Aortic smooth muscle cell (primary cell): ENCODE measurements around the gene ASF1B. TPM values are rescaled to one million over a fixed set of nuclear protein-coding genes. Genes with fewer than 3 reads are reported as not detected.

Experiments used
- total RNA-seq: library from RNA; depleted of rRNA; stranded (reverse); fragments of >200 nt; gene quantifications from 2 replicates; pipeline ENCODE4 v1.2.3, GENCODE V29; 2014

The ASF1B gene
- 6.7 and 12.6 TPM in 2 replicates for total RNA-seq

GRCh38 chr19:14136509-14137281, at the start of gene ASF1B:
TSS of gene ASF1B (minus strand) at chr19:14136589. CDS start at chr19:14136456, 133 bp downstream.

DNA sequence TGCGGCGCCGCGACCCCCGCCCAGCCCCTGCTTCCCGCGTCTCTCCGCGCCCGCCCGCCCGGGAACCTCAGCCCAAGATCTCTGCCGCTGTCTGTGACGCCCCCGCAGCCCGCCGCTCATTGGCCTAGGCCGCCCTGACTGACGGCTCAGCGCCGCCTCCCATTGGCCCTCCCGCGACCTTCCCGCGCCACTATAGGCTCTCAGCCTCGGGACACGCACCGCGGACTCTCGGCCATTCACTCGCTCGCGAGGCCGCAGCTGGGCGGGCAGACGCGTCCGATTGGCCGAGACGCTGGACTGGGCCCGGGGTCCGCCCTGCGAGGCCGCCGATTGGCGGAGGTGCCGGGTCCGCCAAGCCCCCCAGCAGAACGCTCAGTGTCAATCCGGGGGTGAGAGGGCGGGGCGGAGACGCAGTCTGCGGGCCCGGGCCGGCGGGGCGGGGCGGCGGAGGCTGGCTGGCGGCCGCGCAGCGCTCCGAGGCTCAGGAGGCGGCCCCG, 18.7 kb downstream of the ASF1B start, which contains the start of gene PRKACA:
Gene PRKACA (minus strand): TSS at position 95 of the 497 bp plus-strand sequence. CDS start 215 bp downstream, outside the sequence.

GRCh38 chr19:14090509-14091080, 45.8 kb downstream of the ASF1B start, which contains the start of gene SAMD1:
TSS of gene SAMD1 (minus strand) at chr19:14090751.

GRCh38 chr19:14085309-14085995, 50.9 kb downstream of the ASF1B start, which contains the start of gene C19orf67:
TSS of gene C19orf67 (minus strand) at chr19:14085783. CDS start at chr19:14085627, 156 bp downstream.

DNA sequence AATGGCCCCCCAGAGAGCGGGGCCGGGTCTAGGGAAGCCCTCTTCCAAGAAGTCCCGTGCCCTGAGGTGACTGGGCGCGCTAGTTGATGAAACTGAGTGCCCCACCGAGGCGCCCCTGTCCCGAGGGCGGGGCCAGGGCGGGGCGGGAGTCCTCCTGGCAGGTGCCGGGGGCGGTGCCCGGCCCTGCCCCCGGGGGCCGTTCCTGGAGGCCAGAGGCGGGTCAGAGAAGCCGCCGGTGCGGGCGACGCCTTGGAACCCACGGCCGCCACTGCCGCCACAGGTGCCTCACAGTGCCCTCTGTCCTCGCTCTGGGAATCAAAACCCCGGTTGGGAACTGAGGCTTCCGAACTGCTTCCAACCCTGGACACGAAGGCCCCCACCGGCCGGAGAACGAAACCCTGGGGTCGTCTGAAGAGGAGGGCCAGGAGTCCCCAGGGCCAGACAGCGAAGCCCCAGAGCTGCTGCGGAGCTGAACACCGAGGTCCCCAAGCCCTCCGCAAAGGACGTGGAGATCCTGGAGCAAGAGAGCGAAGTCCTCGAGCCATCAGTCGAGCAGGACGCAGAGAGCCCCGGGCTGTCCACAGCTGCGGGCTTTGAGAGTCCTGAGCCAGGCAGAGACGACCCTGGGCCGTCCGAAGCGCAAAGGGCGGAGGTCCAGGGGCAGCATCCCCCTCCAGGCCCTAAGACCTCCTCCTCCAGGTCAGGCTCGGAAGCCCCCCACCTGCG, 63.7 kb downstream of the ASF1B start, which contains the start of gene MISP3:
Gene MISP3 (plus strand): TSS at position 252 of the 726 bp plus-strand sequence. CDS start 524 bp downstream, outside the sequence.

Other genes starting within 250 kb of the ASF1B start
- gene BRME1, start 230.5 kb downstream of the ASF1B start, total RNA-seq = 0.87 and 1.2 TPM in 2 replicates
- 5.2 and 8.3 TPM in 2 replicates for gene CC2D1A, start 230.4 kb downstream of the ASF1B start, total RNA-seq
- 0.66 and 0.87 TPM in 2 replicates for gene PODNL1, start 198.2 kb downstream of the ASF1B start, total RNA-seq
- gene DCAF15, start 184.1 kb downstream of the ASF1B start, total RNA-seq = 7.5 and 8.6 TPM in 2 replicates
- gene RFX1, start 130.3 kb downstream of the ASF1B start, total RNA-seq = 2.9 and 3.0 TPM in 2 replicates
- not detected in 2 replicates for gene RLN3, start 108.4 kb downstream of the ASF1B start, total RNA-seq
- 0.75 and 2.1 TPM in 2 replicates for gene IL27RA, start 104.8 kb downstream of the ASF1B start, total RNA-seq
- 0.12 TPM in 1 of 2 replicates, not detected in the other for gene PALM3, start 74.5 kb downstream of the ASF1B start, total RNA-seq
- gene MISP3, start 63.8 kb downstream of the ASF1B start, total RNA-seq = 0.26 and 0.75 TPM in 2 replicates
- not detected in 2 replicates for gene C19orf67, start 50.8 kb downstream of the ASF1B start, total RNA-seq
- 12.4 and 15.3 TPM in 2 replicates for gene SAMD1, start 45.8 kb downstream of the ASF1B start, total RNA-seq
- 52.2 and 60.1 TPM in 2 replicates for gene PRKACA, start 18.8 kb downstream of the ASF1B start, total RNA-seq
- 2.4 and 3.3 TPM in 2 replicates for gene ADGRL1, start 69.6 kb upstream of the ASF1B start, total RNA-seq
- 43.2 and 56.1 TPM in 2 replicates for gene ADGRE5, start 244.9 kb upstream of the ASF1B start, total RNA-seq